Measurements from ENCODE around the gene FMNL3.

- TF ChIP-seq POLR2A (IDR thresholded peaks at IDR 0.05) (no peak), CTCF (IDR thresholded peaks at IDR 0.05) (no peak), POLR2AphosphoS5 (IDR thresholded peaks at IDR 0.05) (no peak)
These were observed 17.4 kb downstream of the FMNL3 start for GRCh38 chr12:49689785-49690184.
